Measurements from ENCODE around the gene TMEM52. TPM values are rescaled to one million over a fixed set of nuclear protein-coding genes. Genes with fewer than 3 reads are reported as not detected.
"Not testable (repeated sequence)": the region's sequence is repeated elsewhere in the genome, so short reads cannot be mapped to it uniquely, and the experiment has no call there.

The TMEM52 gene
- total RNA-seq, 2 donors from 2014 or later, result 7.8 to 43.3 TPM

- 17% methylated on average over 9 of the region's 9 CpGs for WGBS
- no peak for TF ChIP-seq POLR2AphosphoS5 (IDR thresholded peaks at IDR 0.05)
- TF ChIP-seq POLR2A (IDR thresholded peaks at IDR 0.05), result no peak
- TF ChIP-seq CTCF (IDR thresholded peaks at IDR 0.05), result no peak
- no peaks in the 10 kb centered on the region for H3K9me3 ChIP-seq
- H3K4me1 ChIP-seq (replicated peaks), result peaks cover 17% of the 10 kb centered on the region
- intact Hi-C loops (cut with DNase I), result no loop called here
- H3K27ac ChIP-seq, result peak overlapping the region; percentile 95 to 96
- no peaks in the 10 kb centered on the region for H3K27me3 ChIP-seq (replicated peaks; ENCODE audit: insufficient read depth)
- no peak for DNase-seq (ENCODE audit: low spot score)
- peak overlapping the region; percentile 84 to 87 for H3K4me3 ChIP-seq
- H3K36me3 ChIP-seq, result no peaks in the 10 kb centered on the region
Measured at GRCh38 chr1:1889090-1889750, 29.9 kb downstream of the TMEM52 start.

GRCh38 chr1:1883890-1884289 lies 35.2 kb downstream of the TMEM52 start:
- H3K4me3 ChIP-seq; H3K36me3 ChIP-seq; H3K4me1 ChIP-seq (replicated peaks); DNase-seq (ENCODE audit: low spot score); intact Hi-C loops (cut with DNase I); H3K9me3 ChIP-seq; H3K27ac ChIP-seq; H3K27me3 ChIP-seq (replicated peaks; ENCODE audit: insufficient read depth): not testable (repeated sequence)
- WGBS, result 77% methylated on average over 11 of the region's 11 CpGs

GRCh38 chr1:1883092-1883873 lies 35.8 kb downstream of the TMEM52 start:
- Histone ChIP-seq H3K9me3 (no peaks in the 10 kb centered on the region), H3K36me3 (no peaks in the 10 kb centered on the region), H3K4me3 (no peak overlapping the region), H3K27me3 (replicated peaks; ENCODE audit: insufficient read depth) (no peaks in the 10 kb centered on the region), H3K27ac (no peak overlapping the region), H3K4me1 (replicated peaks) (no peaks in the 10 kb centered on the region)
- 45% methylated on average over 4 of the region's 4 CpGs for WGBS
- intact Hi-C loops (cut with DNase I), result no loop called here
- no peak for TF ChIP-seq POLR2AphosphoS5 (IDR thresholded peaks at IDR 0.05)
- no peak for TF ChIP-seq POLR2A (IDR thresholded peaks at IDR 0.05)
- TF ChIP-seq CTCF (IDR thresholded peaks at IDR 0.05), result no peak
- DNase-seq (ENCODE audit: low spot score), result no peak

GRCh38 chr1:1881727-1882126 lies 37.4 kb downstream of the TMEM52 start:
- Histone ChIP-seq H3K27ac (no peak overlapping the region), H3K4me1 (replicated peaks) (no peaks in the 10 kb centered on the region), H3K27me3 (replicated peaks; ENCODE audit: insufficient read depth) (no peaks in the 10 kb centered on the region), H3K4me3 (no peak overlapping the region), H3K9me3 (no peaks in the 10 kb centered on the region), H3K36me3 (no peaks in the 10 kb centered on the region)
- intact Hi-C loops (cut with DNase I), result no loop called here
- TF ChIP-seq POLR2A (IDR thresholded peaks at IDR 0.05) (no peak), POLR2AphosphoS5 (IDR thresholded peaks at IDR 0.05) (no peak), CTCF (IDR thresholded peaks at IDR 0.05) (no peak)
- WGBS, result 89% methylated on average over 6 of the region's 6 CpGs
- no peak for DNase-seq (ENCODE audit: low spot score)

GRCh38 chr1:1880617-1881312 lies 38.3 kb downstream of the TMEM52 start:
- Histone ChIP-seq H3K36me3 (no peaks in the 10 kb centered on the region), H3K9me3 (no peaks in the 10 kb centered on the region), H3K27ac (no peak overlapping the region), H3K4me1 (replicated peaks) (no peaks in the 10 kb centered on the region), H3K4me3 (no peak overlapping the region), H3K27me3 (replicated peaks; ENCODE audit: insufficient read depth) (no peaks in the 10 kb centered on the region)
- TF ChIP-seq CTCF (IDR thresholded peaks at IDR 0.05) (no peak), POLR2A (IDR thresholded peaks at IDR 0.05) (no peak), POLR2AphosphoS5 (IDR thresholded peaks at IDR 0.05) (no peak)
- intact Hi-C loops (cut with DNase I), result no loop called here
- DNase-seq (ENCODE audit: low spot score), result no peak
- 63% methylated on average over 13 of the region's 13 CpGs for WGBS

Data from prostate gland (tissue), 2 donors.